Osteocyte (in vitro differentiated cells): ENCODE measurements around the gene SYCP1. TPM values are rescaled to one million over a fixed set of nuclear protein-coding genes. Genes with fewer than 3 reads are reported as not detected.

Source experiments
- DNase-seq: peaks from one replicate; pipeline ENCODE4 v3.0.0; 2021; ENCODE audit warnings: mixed read lengths; ENCODE audit not compliant: unreplicated experiment; ENCODE audit errors: extremely low spot score
- H3K27ac Mint-ChIP-seq: one replicate; pipeline ENCODE4 v1.8.0; 2021; ENCODE audit warnings: mild to moderate bottlenecking, mixed read lengths; ENCODE audit not compliant: unreplicated experiment
- H3K27me3 Mint-ChIP-seq: one replicate; pipeline ENCODE4 v1.8.0; 2021; ENCODE audit warnings: mixed read lengths; ENCODE audit not compliant: unreplicated experiment
- H3K36me3 Mint-ChIP-seq: one replicate; pipeline ENCODE4 v1.8.0; 2021; ENCODE audit warnings: mixed read lengths; ENCODE audit not compliant: unreplicated experiment
- H3K4me1 Mint-ChIP-seq: one replicate; pipeline ENCODE4 v1.8.0; 2021; ENCODE audit warnings: mixed read lengths; ENCODE audit not compliant: unreplicated experiment
- H3K4me3 Mint-ChIP-seq: one replicate; pipeline ENCODE4 v1.8.0; 2021; ENCODE audit warnings: mild to moderate bottlenecking, moderate library complexity, mixed read lengths; ENCODE audit not compliant: unreplicated experiment
- H3K9me3 Mint-ChIP-seq: one replicate; pipeline ENCODE4 v1.8.0; 2021; ENCODE audit warnings: mixed read lengths; ENCODE audit not compliant: unreplicated experiment
- total RNA-seq: library from RNA; stranded (reverse); gene quantifications from 2 replicates; pipeline ENCODE4 v1.2.1, GENCODE V29; 2021
- TF ChIP-seq, protein P1 (sequence below): fragments of 200-600 bp; sonication (generic); IDR thresholded peaks from 2 replicates; pipeline ENCODE4 v1.5.0; 2021; ENCODE audit warnings: antibody characterized with exemption, mild to moderate bottlenecking, moderate library complexity

The SYCP1 gene
- total RNA-seq, 1 donor from 2014 or later = not detected

DNA sequence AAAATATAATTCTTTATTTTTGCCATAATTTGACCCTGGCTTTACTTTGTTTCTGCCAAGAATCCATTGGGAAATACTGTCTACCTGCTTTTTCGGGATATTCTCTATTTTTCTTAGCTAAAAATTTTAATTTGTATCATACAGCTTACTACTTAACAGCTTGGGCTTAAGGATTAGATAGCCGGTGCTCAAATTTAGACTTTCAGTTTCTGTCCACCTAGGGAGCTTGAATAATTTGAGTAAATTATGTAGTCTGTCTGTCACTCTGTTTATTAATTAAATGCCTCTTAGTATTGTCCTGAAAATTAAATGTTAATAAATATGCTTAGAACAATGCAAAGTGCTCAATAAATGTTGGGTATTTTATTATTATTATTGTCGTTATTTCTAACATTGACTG is 6.7 kb downstream of the SYCP1 start:
- H3K27me3 Mint-ChIP-seq = peaks cover 29% of the 10 kb centered on the region
- H3K9me3 Mint-ChIP-seq = no peaks in the 10 kb centered on the region
- H3K27ac Mint-ChIP-seq = no peak overlapping the region
- H3K4me3 Mint-ChIP-seq = no peak overlapping the region
- H3K4me1 Mint-ChIP-seq = no peaks in the 10 kb centered on the region
- DNase-seq = no peak
- TF ChIP-seq, protein P1, sequence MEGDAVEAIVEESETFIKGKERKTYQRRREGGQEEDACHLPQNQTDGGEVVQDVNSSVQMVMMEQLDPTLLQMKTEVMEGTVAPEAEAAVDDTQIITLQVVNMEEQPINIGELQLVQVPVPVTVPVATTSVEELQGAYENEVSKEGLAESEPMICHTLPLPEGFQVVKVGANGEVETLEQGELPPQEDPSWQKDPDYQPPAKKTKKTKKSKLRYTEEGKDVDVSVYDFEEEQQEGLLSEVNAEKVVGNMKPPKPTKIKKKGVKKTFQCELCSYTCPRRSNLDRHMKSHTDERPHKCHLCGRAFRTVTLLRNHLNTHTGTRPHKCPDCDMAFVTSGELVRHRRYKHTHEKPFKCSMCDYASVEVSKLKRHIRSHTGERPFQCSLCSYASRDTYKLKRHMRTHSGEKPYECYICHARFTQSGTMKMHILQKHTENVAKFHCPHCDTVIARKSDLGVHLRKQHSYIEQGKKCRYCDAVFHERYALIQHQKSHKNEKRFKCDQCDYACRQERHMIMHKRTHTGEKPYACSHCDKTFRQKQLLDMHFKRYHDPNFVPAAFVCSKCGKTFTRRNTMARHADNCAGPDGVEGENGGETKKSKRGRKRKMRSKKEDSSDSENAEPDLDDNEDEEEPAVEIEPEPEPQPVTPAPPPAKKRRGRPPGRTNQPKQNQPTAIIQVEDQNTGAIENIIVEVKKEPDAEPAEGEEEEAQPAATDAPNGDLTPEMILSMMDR = no peak
- H3K36me3 Mint-ChIP-seq = no peaks in the 10 kb centered on the region

- TF ChIP-seq, protein P1 = no peak
- H3K4me3 Mint-ChIP-seq = no peak overlapping the region
- H3K4me1 Mint-ChIP-seq = no peaks in the 10 kb centered on the region
These were observed 37.7 kb downstream of the SYCP1 start for GRCh38 chr1:114892194-114892918.

GRCh38 chr1:114896795-114897194 is 42.1 kb downstream of the SYCP1 start:
- H3K4me1 Mint-ChIP-seq = peaks cover 2% of the 10 kb centered on the region
- H3K9me3 Mint-ChIP-seq = no peaks in the 10 kb centered on the region
- no peak overlapping the region for H3K4me3 Mint-ChIP-seq
- no peaks in the 10 kb centered on the region for H3K36me3 Mint-ChIP-seq
- DNase-seq = no peak
- peaks cover 38% of the 10 kb centered on the region for H3K27me3 Mint-ChIP-seq
- TF ChIP-seq, protein P1 = no peak
- H3K27ac Mint-ChIP-seq = no peak overlapping the region

More at GRCh38 chr1:114892194-114892918, 37.7 kb downstream of the SYCP1 start:
- H3K9me3 Mint-ChIP-seq = no peaks in the 10 kb centered on the region
- peaks cover 42% of the 10 kb centered on the region for H3K27me3 Mint-ChIP-seq
- no peaks in the 10 kb centered on the region for H3K36me3 Mint-ChIP-seq
- no peak overlapping the region for H3K27ac Mint-ChIP-seq
- DNase-seq = no peak

GRCh38 chr1:114901814-114902213 is 47.2 kb downstream of the SYCP1 start:
- TF ChIP-seq, protein P1 = no peak
- Mint-ChIP-seq H3K36me3 (no peaks in the 10 kb centered on the region), H3K4me1 (peaks cover 2% of the 10 kb centered on the region), H3K27me3 (peaks cover 26% of the 10 kb centered on the region), H3K9me3 (no peaks in the 10 kb centered on the region), H3K4me3 (peak overlapping the region; percentile 19), H3K27ac (no peak overlapping the region)
- DNase-seq = no peak

- TF ChIP-seq, protein P1 = no peak
- no peak for DNase-seq
These were observed 47.7 kb downstream of the SYCP1 start for GRCh38 chr1:114902343-114902742.

More at GRCh38 chr1:114902343-114902742, 47.7 kb downstream of the SYCP1 start:
- no peak overlapping the region for H3K27ac Mint-ChIP-seq
- peaks cover 2% of the 10 kb centered on the region for H3K4me1 Mint-ChIP-seq
- no peaks in the 10 kb centered on the region for H3K9me3 Mint-ChIP-seq
- H3K27me3 Mint-ChIP-seq = peaks cover 26% of the 10 kb centered on the region
- H3K4me3 Mint-ChIP-seq = no peak overlapping the region
- no peaks in the 10 kb centered on the region for H3K36me3 Mint-ChIP-seq
